GM23338 (cell line): Measurements from ENCODE around the gene OR7G2. TPM values are rescaled to one million over a fixed set of nuclear protein-coding genes. Genes with fewer than 3 reads are reported as not detected.

Source experiments
- ATAC-seq: fragments of 200-7000 bp; cut with Tn5 transposase; 3 replicates; pipeline ENCODE4 v1.9.1; 2020
- DNase-seq: peaks from one replicate; pipeline ENCODE4 v3.0.0-alpha.2; 2015; ENCODE audit warnings: low spot score
- H2AFZ ChIP-seq: fragments of 200-600 bp; sonication (generic); 2 replicates; pipeline ENCODE4 v1.8.0; 2016; ENCODE audit warnings: antibody characterized with exemption, mild to moderate bottlenecking, moderate library complexity
- H3F3A ChIP-seq: fragments of 200-600 bp; sonication (generic); replicated peaks from 2 replicates; pipeline ENCODE4 v1.8.0; 2017; ENCODE audit warnings: antibody characterized with exemption, mixed run types, low read depth
- H3K27ac ChIP-seq: fragments of 200-600 bp; sonication (generic); 2 replicates; pipeline ENCODE4 v1.6.1; 2016; ENCODE audit warnings: low read depth
- H3K27me3 ChIP-seq: fragments of 200-600 bp; sonication (generic); 2 replicates; pipeline ENCODE4 v1.8.0; 2016; ENCODE audit warnings: mild to moderate bottlenecking, mixed run types, moderate library complexity; ENCODE audit not compliant: insufficient read depth
- H3K36me3 ChIP-seq: fragments of 200-600 bp; sonication (generic); 2 replicates; pipeline ENCODE4 v1.8.0; 2016; ENCODE audit warnings: mild to moderate bottlenecking; ENCODE audit not compliant: insufficient read depth
- H3K4me1 ChIP-seq: fragments of 200-600 bp; sonication (generic); 2 replicates; pipeline ENCODE4 v1.8.0; 2016; ENCODE audit warnings: mild to moderate bottlenecking, moderate library complexity; ENCODE audit not compliant: insufficient read depth
- H3K4me2 ChIP-seq: fragments of 200-600 bp; sonication (generic); 2 replicates; pipeline ENCODE4 v1.7.1; 2017; ENCODE audit warnings: mixed run types
- H3K4me3 ChIP-seq: fragments of 200-600 bp; sonication (generic); 2 replicates; pipeline ENCODE4 v1.6.1; 2016; ENCODE audit warnings: mixed run types
- H3K79me2 ChIP-seq: fragments of 200-600 bp; sonication (generic); replicated peaks from 2 replicates; pipeline ENCODE4 v1.8.0; 2017; ENCODE audit warnings: mild to moderate bottlenecking; ENCODE audit not compliant: insufficient read depth
- H3K9me2 ChIP-seq: fragments of 200-600 bp; sonication (generic); 2 replicates; pipeline ENCODE4 v1.8.0; 2017; ENCODE audit not compliant: insufficient read depth
- H4K20me1 ChIP-seq: fragments of 200-600 bp; sonication (generic); replicated peaks from 2 replicates; pipeline ENCODE4 v1.8.0; 2017; ENCODE audit warnings: mild to moderate bottlenecking; ENCODE audit not compliant: insufficient read depth
- H3K27ac Mint-ChIP-seq: 2 replicates; pipeline ENCODE4 v1.8.0; 2020; ENCODE audit warnings: inconsistent platforms, mild to moderate bottlenecking, moderate library complexity, mixed read lengths
- H3K27me3 Mint-ChIP-seq: 3 replicates; pipeline ENCODE4 v1.8.0; 2022; ENCODE audit warnings: low read depth, mild to moderate bottlenecking, moderate library complexity, mixed read lengths, inconsistent platforms; ENCODE audit not compliant: insufficient read depth, poor library complexity
- H3K36me3 Mint-ChIP-seq: 3 replicates; pipeline ENCODE4 v1.8.0; 2021; ENCODE audit warnings: low read depth, mild to moderate bottlenecking, inconsistent platforms, moderate library complexity, mixed read lengths
- H3K4me1 Mint-ChIP-seq: 3 replicates; pipeline ENCODE4 v1.8.0; 2020; ENCODE audit warnings: mild to moderate bottlenecking, inconsistent platforms, mixed read lengths
- H3K4me3 Mint-ChIP-seq: 3 replicates; pipeline ENCODE4 v1.8.0; 2021; ENCODE audit warnings: moderate library complexity, mild to moderate bottlenecking, inconsistent platforms, mixed read lengths
- H3K9me3 Mint-ChIP-seq: 3 replicates; pipeline ENCODE4 v1.8.0; 2020; ENCODE audit warnings: moderate library complexity, mild to moderate bottlenecking, inconsistent platforms, mixed read lengths
- CREB1 ChIP-seq: fragments of 250-450 bp; sonication (Bioruptor Pico); IDR thresholded peaks from 2 replicates; pipeline ENCODE4 v1.5.0; 2020; ENCODE audit warnings: low read depth, mild to moderate bottlenecking, moderate library complexity
- CTCF ChIP-seq, 2 experiments: fragments of 200-600 bp in 1 of 2; sonication (generic) in 1 of 2; conservative IDR thresholded peaks; 2 replicates each; pipeline versions ENCODE4 v1.5.1 to v1.6.1; 2016 to 2017; ENCODE audit warnings: antibody characterized with exemption in 2 of 2, low read depth in 2 of 2, mild to moderate bottlenecking in 2 of 2, moderate library complexity in 1 of 2
- ETS1 ChIP-seq: IDR thresholded peaks from 2 replicates; pipeline ENCODE4 v1.6.1; 2016; ENCODE audit warnings: antibody characterized with exemption
- EZH2phosphoT487 ChIP-seq: fragments of 200-600 bp; sonication (generic); IDR thresholded peaks from one replicate; pipeline ENCODE4 v1.8.1; 2018; ENCODE audit warnings: antibody characterized with exemption; ENCODE audit not compliant: unreplicated experiment
- JUNB ChIP-seq: IDR thresholded peaks from one replicate; pipeline ENCODE4 v1.6.1; 2016; ENCODE audit warnings: antibody characterized with exemption; ENCODE audit not compliant: unreplicated experiment
- STAT1 ChIP-seq: IDR thresholded peaks from one replicate; pipeline ENCODE4 v1.6.1; 2016; ENCODE audit warnings: antibody characterized with exemption; ENCODE audit not compliant: unreplicated experiment
- ZNF114 ChIP-seq: fragments of 250-450 bp; sonication (Bioruptor Pico); IDR thresholded peaks from 2 replicates; pipeline ENCODE4 v1.5.0; 2020; ENCODE audit warnings: mild to moderate bottlenecking, moderate library complexity
- ZNF331 ChIP-seq: fragments of 250-450 bp; sonication (Bioruptor Pico); IDR thresholded peaks from 2 replicates; pipeline ENCODE4 v1.5.0; 2020; ENCODE audit warnings: low read depth, mild to moderate bottlenecking, moderate library complexity
- ZNF462 ChIP-seq: fragments of 250-450 bp; sonication (Bioruptor Pico); IDR thresholded peaks from 2 replicates; pipeline ENCODE4 v1.5.0; 2020; ENCODE audit warnings: mild to moderate bottlenecking, moderate library complexity
- polyA plus RNA-seq: library from polyadenylated mRNA; unstranded; fragments of >200 nt; fragmentation: Nextera tagmentation; extraction: Ambion mirVana; gene quantifications from 2 replicates; pipeline ENCODE4 v1.2.1, GENCODE V29; 2016
- total RNA-seq: library from RNA; depleted of rRNA; stranded (reverse); fragments of >200 nt; shearing (Covaris generic); gene quantifications from 2 replicates; pipeline ENCODE4 v1.2.3, GENCODE V29; 2014
- TF ChIP-seq, protein P1 (sequence below): IDR thresholded peaks from one replicate; pipeline ENCODE4 v1.6.1; 2018; ENCODE audit warnings: antibody characterized with exemption; ENCODE audit not compliant: unreplicated experiment

OR7G2 gene
- total and polyA plus RNA-seq, 2 experiments from 2014 or later = not detected

GRCh38 chr19:9130965-9131364 lies 23.7 kb upstream of the OR7G2 start:
- Mint-ChIP-seq H3K9me3 (peaks cover 87% of the 10 kb centered on the region), H3K36me3 (peaks cover 35% of the 10 kb centered on the region), H3K4me3 (no peak overlapping the region), H3K27me3 (peaks cover 4% of the 10 kb centered on the region), H3K4me1 (no peaks in the 10 kb centered on the region), H3K27ac (no peak overlapping the region)
- ATAC-seq (no peak), DNase-seq (no peak)
- H3F3A ChIP-seq = no peaks in the 10 kb centered on the region
- TF ChIP-seq STAT1 (no peak), JUNB (no peak)
- H3K9me2 ChIP-seq = no peaks in the 10 kb centered on the region
- H3K27me3 ChIP-seq = no peaks in the 10 kb centered on the region
- H3K4me2 ChIP-seq = no peak overlapping the region
- H3K27ac ChIP-seq = no peak overlapping the region
- no peaks in the 10 kb centered on the region for H3K36me3 ChIP-seq
- no peaks in the 10 kb centered on the region for H3K4me1 ChIP-seq
- no peaks in the 10 kb centered on the region for H4K20me1 ChIP-seq
- H2AFZ ChIP-seq = no peak overlapping the region
- H3K4me3 ChIP-seq = no peak overlapping the region
- H3K79me2 ChIP-seq = no peaks in the 10 kb centered on the region

GRCh38 chr19:9128171-9128570 lies 20.9 kb upstream of the OR7G2 start:
- no peak for ATAC-seq
- no peaks in the 10 kb centered on the region for H3K4me1 ChIP-seq
- H3K4me3 ChIP-seq = no peak overlapping the region
- no peak overlapping the region for H3K27ac Mint-ChIP-seq
- H2AFZ ChIP-seq = no peak overlapping the region
- no peaks in the 10 kb centered on the region for H3F3A ChIP-seq
- peaks cover 87% of the 10 kb centered on the region for H3K9me3 Mint-ChIP-seq
- no peaks in the 10 kb centered on the region for H3K27me3 ChIP-seq
- no peaks in the 10 kb centered on the region for H3K79me2 ChIP-seq
- no peak for DNase-seq
- H3K27ac ChIP-seq = no peak overlapping the region
- no peaks in the 10 kb centered on the region for H4K20me1 ChIP-seq
- H3K4me2 ChIP-seq = no peak overlapping the region
- peaks cover 42% of the 10 kb centered on the region for H3K36me3 Mint-ChIP-seq
- H3K9me2 ChIP-seq = no peaks in the 10 kb centered on the region
- H3K4me3 Mint-ChIP-seq = no peak overlapping the region
- no peaks in the 10 kb centered on the region for H3K4me1 Mint-ChIP-seq
- peaks cover 4% of the 10 kb centered on the region for H3K27me3 Mint-ChIP-seq
- no peaks in the 10 kb centered on the region for H3K36me3 ChIP-seq
- no peak for TF ChIP-seq ZNF462
- TF ChIP-seq EZH2phosphoT487 = no peak
- TF ChIP-seq ETS1 = no peak
- no peak for TF ChIP-seq ZNF114 (CRISPR knock-in tag)
- no peak for TF ChIP-seq CTCF (conservative IDR thresholded peaks at IDR 0.05; ENCODE audit: low read depth in 2 of 2)
- TF ChIP-seq, protein P1, sequence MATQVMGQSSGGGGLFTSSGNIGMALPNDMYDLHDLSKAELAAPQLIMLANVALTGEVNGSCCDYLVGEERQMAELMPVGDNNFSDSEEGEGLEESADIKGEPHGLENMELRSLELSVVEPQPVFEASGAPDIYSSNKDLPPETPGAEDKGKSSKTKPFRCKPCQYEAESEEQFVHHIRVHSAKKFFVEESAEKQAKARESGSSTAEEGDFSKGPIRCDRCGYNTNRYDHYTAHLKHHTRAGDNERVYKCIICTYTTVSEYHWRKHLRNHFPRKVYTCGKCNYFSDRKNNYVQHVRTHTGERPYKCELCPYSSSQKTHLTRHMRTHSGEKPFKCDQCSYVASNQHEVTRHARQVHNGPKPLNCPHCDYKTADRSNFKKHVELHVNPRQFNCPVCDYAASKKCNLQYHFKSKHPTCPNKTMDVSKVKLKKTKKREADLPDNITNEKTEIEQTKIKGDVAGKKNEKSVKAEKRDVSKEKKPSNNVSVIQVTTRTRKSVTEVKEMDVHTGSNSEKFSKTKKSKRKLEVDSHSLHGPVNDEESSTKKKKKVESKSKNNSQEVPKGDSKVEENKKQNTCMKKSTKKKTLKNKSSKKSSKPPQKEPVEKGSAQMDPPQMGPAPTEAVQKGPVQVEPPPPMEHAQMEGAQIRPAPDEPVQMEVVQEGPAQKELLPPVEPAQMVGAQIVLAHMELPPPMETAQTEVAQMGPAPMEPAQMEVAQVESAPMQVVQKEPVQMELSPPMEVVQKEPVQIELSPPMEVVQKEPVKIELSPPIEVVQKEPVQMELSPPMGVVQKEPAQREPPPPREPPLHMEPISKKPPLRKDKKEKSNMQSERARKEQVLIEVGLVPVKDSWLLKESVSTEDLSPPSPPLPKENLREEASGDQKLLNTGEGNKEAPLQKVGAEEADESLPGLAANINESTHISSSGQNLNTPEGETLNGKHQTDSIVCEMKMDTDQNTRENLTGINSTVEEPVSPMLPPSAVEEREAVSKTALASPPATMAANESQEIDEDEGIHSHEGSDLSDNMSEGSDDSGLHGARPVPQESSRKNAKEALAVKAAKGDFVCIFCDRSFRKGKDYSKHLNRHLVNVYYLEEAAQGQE = no peak
- no peak for TF ChIP-seq ZNF331 (CRISPR knock-in tag)
- TF ChIP-seq JUNB = no peak
- TF ChIP-seq CREB1 (CRISPR knock-in tag) = no peak
